GM12873 (cell line): ENCODE measurements around the gene TCF4.

Experiments used
- CTCF ChIP-seq: IDR thresholded peaks from 2 replicates; pipeline ENCODE4 v1.5.1; 2012; ENCODE audit warnings: low read depth, mild to moderate bottlenecking, moderate library complexity, low read length, control low read depth; ENCODE audit not compliant: insufficient read depth; ENCODE audit errors: missing control alignments

The TCF4 gene

GRCh38 chr18:55458456-55459203 is 129.4 kb downstream of the TCF4 start:
- TF ChIP-seq CTCF, result no peak

DNA sequence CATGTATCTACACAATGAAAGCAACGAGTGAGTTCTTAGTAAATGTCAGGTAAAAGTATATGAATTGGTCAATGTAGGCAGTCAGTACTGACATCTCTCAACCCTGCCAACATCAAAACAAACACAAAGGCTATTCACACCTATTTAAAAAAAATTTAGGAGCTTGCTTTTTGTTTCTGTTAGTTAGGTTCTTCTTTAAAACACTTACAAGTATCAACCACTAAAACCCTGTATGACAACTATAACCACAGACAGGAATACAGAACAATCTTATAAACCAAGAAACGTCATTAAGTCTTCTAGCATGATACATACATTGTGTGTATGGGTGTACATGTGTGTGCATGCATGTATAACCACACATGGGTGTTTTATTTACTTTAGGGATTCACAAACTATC is 131.0 kb downstream of the TCF4 start:
- TF ChIP-seq CTCF, result no peak

DNA sequence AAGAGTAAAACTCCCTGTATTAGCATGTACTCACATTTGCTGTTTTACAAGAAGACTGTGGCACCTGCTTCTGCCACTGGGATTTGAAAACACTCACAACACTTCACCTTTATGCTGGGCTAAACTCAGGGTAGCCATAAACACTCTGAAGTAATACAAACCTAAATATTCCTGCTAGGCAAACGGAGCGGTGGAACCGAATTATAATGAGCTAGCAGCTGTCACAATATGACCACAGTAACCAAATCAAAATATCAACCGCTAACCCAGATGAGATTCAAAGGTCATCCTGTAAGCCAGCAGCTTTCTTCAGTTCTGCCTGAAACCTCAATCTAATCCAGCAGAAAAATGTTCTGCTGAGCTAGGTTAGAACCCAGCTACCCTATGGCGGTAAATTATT is 132.1 kb downstream of the TCF4 start:
- TF ChIP-seq CTCF, result no peak

DNA sequence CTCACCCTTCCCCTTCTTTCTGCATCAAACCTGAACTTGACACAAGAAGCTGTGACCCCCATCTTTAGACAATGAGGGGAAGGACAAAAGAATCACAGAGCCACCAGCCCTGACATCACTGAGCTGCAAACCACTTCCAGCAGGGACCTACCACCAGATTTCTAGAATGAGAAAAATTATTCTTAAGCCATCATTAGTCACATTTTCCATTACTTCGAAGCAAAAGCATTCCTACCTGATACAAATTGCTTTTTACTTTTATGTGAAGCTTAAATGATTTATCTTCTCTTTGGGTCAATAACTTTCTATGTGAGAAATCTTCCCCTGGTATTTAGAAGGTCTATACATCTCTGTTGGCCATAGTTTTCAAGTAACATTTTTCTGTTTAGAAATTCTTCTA is 134.8 kb downstream of the TCF4 start:
- no peak for TF ChIP-seq CTCF

GRCh38 chr18:55452123-55452611 is 135.8 kb downstream of the TCF4 start:
- TF ChIP-seq CTCF, result no peak

DNA sequence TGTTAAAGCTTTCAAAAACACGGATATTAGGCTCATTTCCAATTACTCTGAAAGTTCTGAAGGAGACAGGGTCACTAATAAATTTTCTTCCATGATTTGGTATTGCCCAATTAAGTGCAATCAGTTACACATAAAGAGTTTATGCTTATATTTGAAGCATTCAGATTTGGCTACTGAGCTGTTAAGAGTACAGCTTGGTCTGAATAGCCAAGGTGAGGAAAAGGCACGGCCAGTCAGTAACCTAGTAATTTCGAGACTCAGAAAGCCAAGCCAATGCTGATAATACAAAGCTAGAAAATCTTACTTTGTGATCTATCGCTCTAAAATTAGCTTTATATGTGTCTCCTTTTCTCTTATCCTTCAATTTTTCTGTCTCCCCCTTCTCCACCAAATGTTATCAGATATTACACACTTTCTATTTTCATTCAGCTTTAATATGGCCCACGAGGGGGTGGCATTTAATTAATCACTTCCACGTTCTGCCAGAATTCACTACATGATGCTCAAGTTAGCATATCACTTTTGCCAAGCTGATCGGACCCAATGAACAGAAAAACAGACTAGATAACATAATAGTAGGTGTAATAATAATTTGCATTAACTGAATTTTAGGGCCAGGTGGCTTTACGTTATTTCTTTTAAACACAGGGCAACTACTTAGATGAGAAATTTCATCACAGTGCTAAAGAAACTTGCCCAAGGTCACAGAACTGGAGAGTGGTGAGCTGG is 138.4 kb downstream of the TCF4 start:
- TF ChIP-seq CTCF, result no peak

DNA sequence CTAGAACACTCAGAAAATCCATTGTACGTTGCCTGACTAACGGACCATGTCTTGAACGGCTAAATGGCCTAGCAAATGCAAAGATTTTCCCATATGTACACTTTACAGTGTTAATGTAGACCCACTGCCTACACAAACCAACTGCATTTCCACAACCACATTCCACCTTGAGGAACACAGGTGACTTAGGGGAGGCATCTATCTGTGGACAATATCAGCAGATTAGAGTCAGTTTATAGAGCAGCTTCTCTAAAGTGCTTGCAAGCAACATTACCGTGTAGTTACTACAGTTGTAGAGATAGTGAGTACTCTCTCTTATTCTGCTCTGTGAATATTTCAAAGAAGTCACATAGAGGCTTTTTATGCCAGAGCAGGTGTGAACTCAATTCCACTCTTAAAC is 139.6 kb downstream of the TCF4 start:
- no peak for TF ChIP-seq CTCF
